ENCODE results near the gene GRXCR2.

DNA sequence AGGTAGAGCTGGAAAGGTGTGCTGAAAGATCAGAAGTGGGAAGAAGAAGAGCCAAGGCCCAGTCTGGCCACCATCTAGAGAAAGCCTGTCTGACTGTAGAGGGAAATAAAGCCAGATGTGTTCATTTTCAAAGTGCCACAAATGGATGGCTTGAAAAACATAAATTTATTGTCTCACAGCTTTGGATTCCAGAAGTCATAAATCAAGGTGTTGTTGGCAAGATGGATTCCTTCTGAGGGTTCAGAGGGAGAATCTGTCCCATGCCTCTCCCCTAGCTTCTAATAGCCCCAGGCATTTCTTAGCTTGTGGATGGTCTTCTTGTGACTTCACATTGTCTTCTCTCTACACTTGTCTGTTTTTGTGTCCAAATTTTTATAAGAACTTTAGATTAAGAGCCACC is 31.5 kb downstream of the GRXCR2 start:
- TF ChIP-seq POLR2A (IDR thresholded peaks at IDR 0.05; ENCODE audit: low read depth, low read length) (no peak), RAD21 (IDR thresholded peaks at IDR 0.05; ENCODE audit: low read length) (no peak), MAFK (IDR thresholded peaks at IDR 0.05; ENCODE audit: low read depth, low read length) (no peak), BHLHE40 (IDR thresholded peaks at IDR 0.05; ENCODE audit: low read depth, low read length) (no peak)
- TF ChIP-seq, protein P1, sequence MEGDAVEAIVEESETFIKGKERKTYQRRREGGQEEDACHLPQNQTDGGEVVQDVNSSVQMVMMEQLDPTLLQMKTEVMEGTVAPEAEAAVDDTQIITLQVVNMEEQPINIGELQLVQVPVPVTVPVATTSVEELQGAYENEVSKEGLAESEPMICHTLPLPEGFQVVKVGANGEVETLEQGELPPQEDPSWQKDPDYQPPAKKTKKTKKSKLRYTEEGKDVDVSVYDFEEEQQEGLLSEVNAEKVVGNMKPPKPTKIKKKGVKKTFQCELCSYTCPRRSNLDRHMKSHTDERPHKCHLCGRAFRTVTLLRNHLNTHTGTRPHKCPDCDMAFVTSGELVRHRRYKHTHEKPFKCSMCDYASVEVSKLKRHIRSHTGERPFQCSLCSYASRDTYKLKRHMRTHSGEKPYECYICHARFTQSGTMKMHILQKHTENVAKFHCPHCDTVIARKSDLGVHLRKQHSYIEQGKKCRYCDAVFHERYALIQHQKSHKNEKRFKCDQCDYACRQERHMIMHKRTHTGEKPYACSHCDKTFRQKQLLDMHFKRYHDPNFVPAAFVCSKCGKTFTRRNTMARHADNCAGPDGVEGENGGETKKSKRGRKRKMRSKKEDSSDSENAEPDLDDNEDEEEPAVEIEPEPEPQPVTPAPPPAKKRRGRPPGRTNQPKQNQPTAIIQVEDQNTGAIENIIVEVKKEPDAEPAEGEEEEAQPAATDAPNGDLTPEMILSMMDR (conservative IDR thresholded peaks at IDR 0.05; ENCODE audit: low read depth, low read length), result no peak
- TF ChIP-seq, protein P2, sequence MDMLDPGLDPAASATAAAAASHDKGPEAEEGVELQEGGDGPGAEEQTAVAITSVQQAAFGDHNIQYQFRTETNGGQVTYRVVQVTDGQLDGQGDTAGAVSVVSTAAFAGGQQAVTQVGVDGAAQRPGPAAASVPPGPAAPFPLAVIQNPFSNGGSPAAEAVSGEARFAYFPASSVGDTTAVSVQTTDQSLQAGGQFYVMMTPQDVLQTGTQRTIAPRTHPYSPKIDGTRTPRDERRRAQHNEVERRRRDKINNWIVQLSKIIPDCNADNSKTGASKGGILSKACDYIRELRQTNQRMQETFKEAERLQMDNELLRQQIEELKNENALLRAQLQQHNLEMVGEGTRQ (IDR thresholded peaks at IDR 0.05; ENCODE audit: low read depth, low read length), result no peak
